Progenitor cell of endocrine pancreas (in vitro differentiated cells): ENCODE measurements around the gene MEIKIN. TPM values are rescaled to one million over a fixed set of nuclear protein-coding genes. Genes with fewer than 3 reads are reported as not detected.

Experiments used
- DNase-seq: peaks from one replicate; pipeline ENCODE4 v3.0.0; 2021; ENCODE audit warnings: low spot score; ENCODE audit not compliant: unreplicated experiment
- H3K27ac Mint-ChIP-seq: 2 replicates; pipeline ENCODE4 v1.8.0; 2021; ENCODE audit warnings: mild to moderate bottlenecking, moderate library complexity, mixed read lengths
- H3K27me3 Mint-ChIP-seq: 2 replicates; pipeline ENCODE4 v1.8.0; 2021; ENCODE audit warnings: mixed read lengths
- H3K36me3 Mint-ChIP-seq: 2 replicates; pipeline ENCODE4 v1.8.0; 2022; ENCODE audit warnings: mixed read lengths; ENCODE audit not compliant: insufficient read depth
- H3K4me1 Mint-ChIP-seq: 2 replicates; pipeline ENCODE4 v1.8.0; 2021; ENCODE audit warnings: low read depth, mixed read lengths
- H3K4me3 Mint-ChIP-seq: 2 replicates; pipeline ENCODE4 v1.8.0; 2021; ENCODE audit warnings: low read depth, mild to moderate bottlenecking, moderate library complexity, mixed read lengths
- H3K9me3 Mint-ChIP-seq: 2 replicates; pipeline ENCODE4 v1.8.0; 2021; ENCODE audit warnings: low read depth, mixed read lengths
- total RNA-seq: library from RNA; stranded (reverse); gene quantifications from 2 replicates; pipeline ENCODE4 v1.2.1, GENCODE V29; 2021
- TF ChIP-seq, protein P1 (sequence below): fragments of 200-600 bp; sonication (generic); IDR thresholded peaks from one replicate; pipeline ENCODE4 v1.5.0; 2021; ENCODE audit warnings: antibody characterized with exemption, mild to moderate bottlenecking; ENCODE audit not compliant: unreplicated experiment

Gene MEIKIN
- total RNA-seq, 1 donor from 2014 or later = not detected

DNA sequence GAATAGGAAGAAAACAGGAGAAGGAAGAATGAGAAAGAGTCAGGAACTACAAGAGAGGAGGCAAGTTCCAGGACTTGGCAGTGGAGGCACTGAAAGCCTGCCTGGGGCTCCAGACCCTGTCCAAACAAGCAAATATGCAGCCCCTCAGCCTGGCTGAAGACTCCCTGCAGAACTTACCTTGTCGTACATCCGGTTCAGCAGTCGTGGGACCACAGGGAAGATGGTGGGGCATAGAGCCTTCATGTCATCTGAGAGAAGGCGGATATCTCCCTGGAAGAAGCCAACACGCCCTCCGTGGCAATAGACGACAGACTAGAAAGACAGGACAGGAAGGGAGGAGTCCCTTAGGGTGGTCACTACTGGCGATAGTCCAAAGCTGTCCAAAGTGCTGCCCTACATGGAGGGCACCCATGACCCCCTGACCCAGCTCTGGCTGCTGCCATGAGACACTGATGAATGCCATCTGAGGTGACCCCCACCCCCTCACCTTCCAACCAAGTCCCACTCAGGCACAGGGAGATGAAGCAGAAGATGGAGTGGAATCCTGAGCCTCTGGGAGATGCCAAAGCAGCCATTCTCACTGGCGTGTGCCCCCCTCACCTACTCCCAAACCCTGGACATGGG is 27.7 kb upstream of the MEIKIN start:
- TF ChIP-seq, protein P1, sequence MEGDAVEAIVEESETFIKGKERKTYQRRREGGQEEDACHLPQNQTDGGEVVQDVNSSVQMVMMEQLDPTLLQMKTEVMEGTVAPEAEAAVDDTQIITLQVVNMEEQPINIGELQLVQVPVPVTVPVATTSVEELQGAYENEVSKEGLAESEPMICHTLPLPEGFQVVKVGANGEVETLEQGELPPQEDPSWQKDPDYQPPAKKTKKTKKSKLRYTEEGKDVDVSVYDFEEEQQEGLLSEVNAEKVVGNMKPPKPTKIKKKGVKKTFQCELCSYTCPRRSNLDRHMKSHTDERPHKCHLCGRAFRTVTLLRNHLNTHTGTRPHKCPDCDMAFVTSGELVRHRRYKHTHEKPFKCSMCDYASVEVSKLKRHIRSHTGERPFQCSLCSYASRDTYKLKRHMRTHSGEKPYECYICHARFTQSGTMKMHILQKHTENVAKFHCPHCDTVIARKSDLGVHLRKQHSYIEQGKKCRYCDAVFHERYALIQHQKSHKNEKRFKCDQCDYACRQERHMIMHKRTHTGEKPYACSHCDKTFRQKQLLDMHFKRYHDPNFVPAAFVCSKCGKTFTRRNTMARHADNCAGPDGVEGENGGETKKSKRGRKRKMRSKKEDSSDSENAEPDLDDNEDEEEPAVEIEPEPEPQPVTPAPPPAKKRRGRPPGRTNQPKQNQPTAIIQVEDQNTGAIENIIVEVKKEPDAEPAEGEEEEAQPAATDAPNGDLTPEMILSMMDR = no peak
- Mint-ChIP-seq H3K36me3 (no peaks in the 10 kb centered on the region), H3K4me3 (no peak overlapping the region), H3K9me3 (no peaks in the 10 kb centered on the region), H3K27ac (no peak overlapping the region), H3K4me1 (no peaks in the 10 kb centered on the region), H3K27me3 (no peaks in the 10 kb centered on the region)
- DNase-seq = no peak

DNA sequence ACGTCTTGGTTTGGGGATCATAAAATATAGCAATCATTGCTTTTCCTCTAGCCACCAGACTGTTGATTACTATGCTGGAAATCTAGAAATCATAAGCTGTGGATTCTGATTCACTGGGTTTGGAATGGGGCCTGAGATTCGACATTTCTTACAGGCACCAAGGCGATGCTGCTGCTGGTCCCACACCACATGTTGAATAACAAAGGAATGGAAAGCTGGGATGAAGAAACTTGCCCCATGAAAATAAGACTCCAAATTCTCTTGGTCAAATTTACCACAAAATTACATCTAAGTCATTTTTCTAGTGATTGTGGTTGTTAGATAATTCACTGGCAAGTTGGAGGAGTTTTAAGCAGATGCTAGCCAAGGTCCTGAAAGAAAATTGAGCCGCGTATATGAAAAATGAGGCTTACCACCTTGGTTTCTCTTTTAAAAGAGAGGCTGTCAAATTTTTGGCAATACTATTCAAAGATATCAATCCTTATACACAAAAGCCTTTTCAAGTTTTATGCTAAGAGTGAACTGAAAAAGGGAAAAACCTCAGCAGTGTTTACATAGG is 23.0 kb upstream of the MEIKIN start:
- Mint-ChIP-seq H3K27ac (no peak overlapping the region), H3K9me3 (no peaks in the 10 kb centered on the region), H3K27me3 (no peaks in the 10 kb centered on the region), H3K4me3 (no peak overlapping the region), H3K36me3 (no peaks in the 10 kb centered on the region), H3K4me1 (no peaks in the 10 kb centered on the region)
- TF ChIP-seq, protein P1 = no peak
- no peak for DNase-seq

DNA sequence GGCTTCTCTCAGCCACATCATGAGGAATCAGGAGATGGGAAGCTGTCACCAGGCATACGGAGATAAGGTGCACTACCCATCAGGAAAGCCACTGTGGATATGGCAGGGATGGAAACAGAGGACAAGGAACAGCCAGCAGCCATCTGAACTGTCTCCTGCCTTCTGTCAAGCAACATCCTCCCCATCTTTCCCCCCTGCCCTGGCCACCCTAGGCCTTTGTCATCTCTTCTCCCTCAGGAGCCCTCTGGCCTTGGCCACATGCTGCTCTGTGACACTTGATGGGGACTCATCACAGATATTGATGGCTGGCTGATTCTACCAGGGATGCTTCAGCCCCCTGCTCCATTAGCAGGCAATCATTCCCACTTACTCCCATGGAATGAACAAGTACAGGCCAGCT is 21.1 kb upstream of the MEIKIN start:
- no peaks in the 10 kb centered on the region for H3K27me3 Mint-ChIP-seq
- H3K27ac Mint-ChIP-seq = no peak overlapping the region
- H3K4me3 Mint-ChIP-seq = no peak overlapping the region
- no peaks in the 10 kb centered on the region for H3K36me3 Mint-ChIP-seq
- TF ChIP-seq, protein P1 = no peak
- no peak for DNase-seq
- no peaks in the 10 kb centered on the region for H3K9me3 Mint-ChIP-seq
- H3K4me1 Mint-ChIP-seq = no peaks in the 10 kb centered on the region

DNA sequence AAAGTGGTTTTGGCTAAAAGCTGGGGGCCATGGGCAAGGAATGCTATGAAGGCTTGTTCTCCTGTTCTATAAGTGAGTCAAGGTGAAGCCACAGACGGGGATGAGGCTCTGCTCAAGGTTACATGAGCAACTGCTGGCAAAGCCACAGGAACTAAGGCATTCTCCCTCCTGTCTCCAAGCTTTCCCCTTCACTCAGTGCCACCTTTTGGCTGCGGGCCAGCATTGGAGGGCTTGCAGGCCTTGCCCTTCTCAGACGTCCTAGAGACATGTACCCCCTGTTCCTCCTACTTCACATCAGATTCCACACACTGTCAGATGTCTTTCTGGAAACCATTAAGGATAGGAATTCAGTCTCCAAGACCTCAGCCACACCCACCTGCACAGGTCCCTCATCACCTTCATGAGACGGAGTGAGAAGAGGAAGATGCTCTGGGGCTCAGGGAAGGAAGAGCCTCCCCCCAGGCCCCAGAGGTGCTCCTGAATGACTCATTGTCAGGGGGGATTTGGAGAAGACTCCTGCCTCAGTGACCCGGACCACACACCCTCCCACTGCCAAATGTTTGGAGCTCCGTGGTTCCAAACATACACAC is 20.5 kb upstream of the MEIKIN start:
- DNase-seq = no peak
- Mint-ChIP-seq H3K4me1 (no peaks in the 10 kb centered on the region), H3K4me3 (no peak overlapping the region), H3K36me3 (no peaks in the 10 kb centered on the region), H3K9me3 (no peaks in the 10 kb centered on the region), H3K27me3 (no peaks in the 10 kb centered on the region), H3K27ac (no peak overlapping the region)
- TF ChIP-seq, protein P1 = no peak

DNA sequence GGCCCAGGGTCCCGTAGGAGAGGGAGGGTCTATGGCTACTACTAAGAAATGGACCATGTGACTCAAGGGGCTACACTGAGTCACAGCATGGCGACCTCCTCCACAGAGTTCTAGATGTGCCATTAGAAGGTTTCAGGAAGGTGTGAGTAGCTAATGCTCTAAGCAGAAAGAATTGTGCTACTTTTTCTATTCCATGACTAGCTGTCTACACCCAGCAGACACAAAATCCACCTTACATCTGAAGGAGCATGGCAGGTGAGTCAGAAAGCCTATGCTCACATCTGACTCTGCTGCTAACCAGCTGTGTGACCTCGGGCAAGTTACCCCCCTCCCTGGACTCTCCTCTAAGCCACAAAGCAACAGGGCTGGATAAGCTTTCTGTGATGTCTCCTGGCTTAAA is 14.4 kb upstream of the MEIKIN start:
- Mint-ChIP-seq H3K9me3 (no peaks in the 10 kb centered on the region), H3K4me3 (no peak overlapping the region), H3K4me1 (peaks cover 2% of the 10 kb centered on the region)

More for the DNA sequence above, 14.4 kb upstream of the MEIKIN start:
- DNase-seq = no peak
- Mint-ChIP-seq H3K27me3 (no peaks in the 10 kb centered on the region), H3K36me3 (no peaks in the 10 kb centered on the region), H3K27ac (no peak overlapping the region)
- TF ChIP-seq, protein P1 = no peak
